K562 (cell line): ENCODE results near the gene GRB2. TPM values are rescaled to one million over a fixed set of nuclear protein-coding genes. Genes with fewer than 3 reads are reported as not detected.

ENCODE experiments used
- ATAC-seq: fragments of 200-7000 bp; cut with Tn5 transposase; 3 replicates; pipeline ENCODE4 v1.9.1; 2020; ENCODE audit warnings: moderate library complexity
- BruUV-seq: library from RNA; stranded (reverse); fragments of 400-500 nt; replicated peaks from 2 replicates; lab custom pipeline; 2021; lab: Mats Ljungman, UMichigan
- CTCF ChIA-PET: fragments of 300-600 bp; formaldehyde crosslinking; extraction: SDS; loops from one replicate; lab custom pipeline; 2021; ENCODE audit warnings: low intra/inter-chr PET ratio; lab: Yijun Ruan, JAX
- POLR2A ChIA-PET: fragments of 300-600, 350-650 bp; sonication (Branson Sonifier 250); formaldehyde crosslinking; extraction: SDS; loops from one replicate; lab custom pipeline; 2021; ENCODE audit warnings: antibody characterized with exemption, inconsistent platforms; lab: Yijun Ruan, JAX
- DNase-seq, 4 experiments: peaks; one replicate each; pipeline versions ENCODE4 v3.0.0 to v3.0.0-alpha.2; 2011 to 2018; ENCODE audit warnings: low spot score in 3 of 4, mixed read lengths in 3 of 4; ENCODE audit errors: extremely low read depth in 1 of 4
- FAIRE-seq: peaks from 2 replicates; lab custom pipeline; 2011; peaks lifted over from hg19 to GRCh38; lab: Jason Lieb, UNC
- H2AFZ ChIP-seq: 2 replicates; pipeline ENCODE4 v1.6.0; 2011; ENCODE audit warnings: low read depth, low read length, control low read depth, inconsistent platforms
- H3K27ac ChIP-seq: fragments of 200-600 bp; 3 replicates; pipeline ENCODE4 v1.8.0; 2011; ENCODE audit warnings: low read depth, mild to moderate bottlenecking, control low read depth, inconsistent platforms, low read length, moderate library complexity, mixed read lengths; ENCODE audit errors: extremely low read depth
- H3K27me3 ChIP-seq, 2 experiments: fragments of 300-600 bp in 1 of 2; 2 replicates in 1 of 2; 3 replicates in 1 of 2; pipeline versions ENCODE4 v1.6.0 to v1.8.0; 2011; ENCODE audit warnings: inconsistent platforms in 2 of 2, low read length in 2 of 2, mild to moderate bottlenecking in 1 of 2, mixed read lengths in 1 of 2, moderate library complexity in 1 of 2; ENCODE audit not compliant: control insufficient read depth in 2 of 2, insufficient read depth in 2 of 2
- H3K36me3 ChIP-seq: fragments of 300-600 bp; 3 replicates; pipeline ENCODE4 v1.8.0; 2011; ENCODE audit warnings: mild to moderate bottlenecking, low read length, inconsistent platforms; ENCODE audit not compliant: control insufficient read depth, insufficient read depth
- H3K4me1 ChIP-seq, 2 experiments: fragments of 200-600 bp in 1 of 2; replicated peaks in 1 of 2; 2 replicates in 1 of 2; 3 replicates in 1 of 2; pipeline versions ENCODE4 v1.5.1 to v1.8.0; 2011; ENCODE audit warnings: inconsistent platforms in 2 of 2, low read length in 2 of 2, mild to moderate bottlenecking in 1 of 2, mixed read lengths in 1 of 2, moderate library complexity in 1 of 2; ENCODE audit not compliant: control insufficient read depth in 2 of 2, insufficient read depth in 2 of 2
- H3K4me2 ChIP-seq: 2 replicates; pipeline ENCODE4 v1.6.1; 2011; ENCODE audit warnings: low read length, control low read depth, inconsistent platforms, mixed read lengths; ENCODE audit not compliant: insufficient read depth
- H3K4me3 ChIP-seq: fragments of 200-600 bp; sonication (generic), shearing (Covaris generic); 2 replicates; pipeline ENCODE4 v1.5.1; 2016; ENCODE audit warnings: control low read depth, inconsistent platforms
- H3K79me2 ChIP-seq: fragments of 200-600 bp; 3 replicates; pipeline ENCODE4 v1.8.0; 2011; ENCODE audit warnings: low read length, inconsistent platforms; ENCODE audit not compliant: control insufficient read depth, insufficient read depth
- H3K9ac ChIP-seq, 2 experiments: 2 replicates each; pipeline versions ENCODE4 v1.6.0 to v1.6.1; 2011; ENCODE audit warnings: low read depth in 2 of 2, low read length in 2 of 2, control low read depth in 1 of 2, inconsistent platforms in 1 of 2, mild to moderate bottlenecking in 1 of 2, mixed read lengths in 1 of 2; ENCODE audit not compliant: insufficient read depth in 1 of 2
- H3K9me1 ChIP-seq: one replicate; pipeline ENCODE4 v1.6.0; 2011; ENCODE audit warnings: inconsistent platforms, mild to moderate bottlenecking, low read length, moderate library complexity; ENCODE audit not compliant: control insufficient read depth, insufficient read depth
- H3K9me3 ChIP-seq: replicated peaks from 2 replicates; pipeline ENCODE4 v1.5.1; 2011; ENCODE audit warnings: low read depth, low read length, inconsistent platforms; ENCODE audit not compliant: control insufficient read depth, insufficient read depth
- H4K20me1 ChIP-seq: replicated peaks from 2 replicates; pipeline ENCODE4 v1.6.1; 2011; ENCODE audit warnings: low read length, inconsistent platforms, mixed read lengths; ENCODE audit not compliant: control insufficient read depth, insufficient read depth
- RREB1 ChIP-seq: fragments of 250-450 bp; sonication (Bioruptor Pico); IDR thresholded peaks from 2 replicates; pipeline ENCODE4 v1.4.0; 2020
- TAF15 ChIP-seq: fragments of 200-400 bp; formaldehyde crosslinking; IDR thresholded peaks from 2 replicates; pipeline ENCODE4 v1.6.1; 2017; ENCODE audit warnings: mild to moderate bottlenecking, low read depth, low read length, moderate library complexity
- ZNF121 ChIP-seq: sonication (generic); formaldehyde crosslinking; conservative IDR thresholded peaks from 2 replicates; pipeline ENCODE4 v1.8.0; 2022; ENCODE audit warnings: missing genetic modification reagents
- ZNF175 ChIP-seq: fragments of 200-800 bp; sonication (Bioruptor generic); IDR thresholded peaks from 2 replicates; pipeline ENCODE4 v1.6.1; 2016; ENCODE audit warnings: low read depth, mild to moderate bottlenecking, missing genetic modification characterization, missing compliant biosample characterization
- ZNF324 ChIP-seq: fragments of 250-450 bp; sonication (Bioruptor Pico); IDR thresholded peaks from 2 replicates; pipeline ENCODE4 v1.4.0; 2020; ENCODE audit warnings: mild to moderate bottlenecking
- ZNF583 ChIP-seq: fragments of 250-450 bp; sonication (Bioruptor Pico); IDR thresholded peaks from 2 replicates; pipeline ENCODE4 v1.4.0; 2020
- WGBS: fragments of 100-300 bp; shearing (Covaris generic); methylation state at CpG from one replicate; pipeline ENCODE4 v1.1.6; 2016; ENCODE audit warnings: low coverage, mixed read lengths; ENCODE audit not compliant: insufficient coverage; ENCODE audit errors: missing lambda C conversion rate; 5-methylcytosine and 5-hydroxymethylcytosine counted together
- in situ Hi-C: fragments of 300-500 bp; cut with MboI; formaldehyde crosslinking; loops from 4 replicates; pipeline ENCODE4 v1.15.0; 2018; ENCODE audit warnings: inconsistent platforms, mixed read lengths
- intact Hi-C: fragments of 100-400 bp; cut with micrococcal nuclease; formaldehyde crosslinking; loops from 2 replicates; pipeline ENCODE4 v1.14.2; 2022
- polyA plus RNA-seq, 8 experiments: library from polyadenylated mRNA; depleted of rRNA in 4 of 8; stranded (reverse) in 5 of 8; unstranded in 3 of 8; fragments of >200 nt; fragmentation: Nextera tagmentation in 2 of 8; fragmentation: Illumina TruSeq in 1 of 8; extraction: Ambion mirVana in 2 of 8; extraction: Trizol in 1 of 8; gene quantifications; 2 replicates each; pipeline versions ENCODE4 v1.2.1 to v1.2.3, GENCODE V29; 2011 to 2014; ENCODE audit warnings: inconsistent platforms in 1 of 8, missing spikeins in 1 of 8
- total RNA-seq, 7 experiments: library from RNA; depleted of rRNA in 6 of 7; stranded (reverse); fragments of >200 nt in 6 of 7; fragmentation: Illumina TruSeq in 2 of 7; extraction: Trizol in 2 of 7; gene quantifications; 2 replicates each; pipeline versions ENCODE4 v1.2.1 to v1.2.3, GENCODE V29; 2011 to 2021; ENCODE audit warnings: low replicate concordance in 1 of 7

GRB2 gene
- total and polyA plus RNA-seq, 9 of the 15 experiments (the other 6 are each of a cell fraction or from before 2014, with no cell fraction given): 57.2 to 136 (median 84.8) TPM

GRCh38 chr17:75398279-75398678 is 7.2 kb downstream of the GRB2 start:
- Histone ChIP-seq H3K79me2 (peaks cover 99% of the 10 kb centered on the region), H3K27me3 (no peaks in the 10 kb centered on the region), H3K27ac (no peak overlapping the region), H2AFZ (no peak overlapping the region), H3K4me2 (no peak overlapping the region), H4K20me1 (peaks cover 23% of the 10 kb centered on the region), H3K9me1 (no peaks in the 10 kb centered on the region), H3K9me3 (no peaks in the 10 kb centered on the region), H3K36me3 (peaks cover 14% of the 10 kb centered on the region), H3K4me1 (peaks cover 9 to 14% of the 10 kb centered on the region in 2 experiments; a peak in 4 of 5 replicates), H3K9ac (no peak overlapping the region), H3K4me3 (no peak overlapping the region)
- no peak for FAIRE-seq
- CTCF ChIA-PET: no interaction called here
- in situ Hi-C loops: no loop called here
- POLR2A ChIA-PET: interaction anchor here (0.9 to 6.2 kb wide), 6 partner anchors 14 to 131 kb away, joined by 3 to 40 read pairs (median 4); partner anchors contain the start of gene MIF4GD
- no TSS peak for BruUV-seq
- DNase-seq: no peak
- no peak for ATAC-seq
- TF ChIP-seq ZNF583 (CRISPR knock-in tag): no peak
- TF ChIP-seq ZNF121 (CRISPR knock-in tag): 0 out of 2 replicates have a peak, but pooled peaks have one; percentile 6
- no peak for TF ChIP-seq ZNF175 (CRISPR knock-in tag)
- TF ChIP-seq ZNF324 (CRISPR knock-in tag): no peak
- no peak for TF ChIP-seq RREB1 (CRISPR knock-in tag)
- no peak for TF ChIP-seq TAF15
- 98% methylated on average over 4 of the region's 4 CpGs for WGBS
- intact Hi-C loops: no loop called here
